HepG2 (cell line): ENCODE measurements around the gene DKKL1. TPM values are rescaled to one million over a fixed set of nuclear protein-coding genes. Genes with fewer than 3 reads are reported as not detected.
A peak's percentile ranks its signal among the peaks of the same experiment; 100 is the strongest.

Source experiments
- ATAC-seq: fragments of 200-7000 bp; cut with Tn5 transposase; 3 replicates; pipeline ENCODE4 v1.9.1; 2020; ENCODE audit warnings: mild to moderate bottlenecking, moderate library complexity
- BruUV-seq: library from RNA; stranded (reverse); fragments of 400-500 nt; replicated peaks from 2 replicates; lab custom pipeline; 2021; lab: Mats Ljungman, UMichigan
- CTCF ChIA-PET: fragments of 300-600 bp; formaldehyde crosslinking; extraction: SDS; loops from one replicate; lab custom pipeline; 2021; ENCODE audit warnings: low total read pairs, inconsistent platforms, low intra/inter-chr PET ratio; lab: Yijun Ruan, JAX
- POLR2A ChIA-PET: fragments of 350-600 bp; sonication (Branson Sonifier 250); formaldehyde crosslinking; loops from one replicate; lab custom pipeline; 2020; ENCODE audit warnings: antibody characterized with exemption, inconsistent platforms; lab: Yijun Ruan, JAX
- DNase-seq: peaks from one replicate; pipeline ENCODE4 v3.0.0-alpha.2; 2015; ENCODE audit warnings: low spot score
- FAIRE-seq: peaks from 3 replicates; lab custom pipeline; 2011; peaks lifted over from hg19 to GRCh38; lab: Jason Lieb, UNC
- H2AFZ ChIP-seq: one replicate; pipeline ENCODE4 v1.6.1; 2011; ENCODE audit warnings: low read length, inconsistent platforms
- H3K27ac ChIP-seq: fragments of 300-600 bp; 3 replicates; pipeline ENCODE4 v1.8.0; 2011; ENCODE audit warnings: mixed run types, mild to moderate bottlenecking, mixed read lengths, low read length, inconsistent platforms; ENCODE audit not compliant: insufficient read depth; ENCODE audit errors: extremely low read length
- H3K27me3 ChIP-seq, 2 experiments: fragments of 200-600 bp in 1 of 2; 2 replicates in 1 of 2; 3 replicates in 1 of 2; pipeline versions ENCODE4 v1.6.0 to v1.8.0; 2011; ENCODE audit warnings: low read length in 2 of 2, mild to moderate bottlenecking in 2 of 2, moderate library complexity in 2 of 2, inconsistent platforms in 1 of 2; ENCODE audit not compliant: insufficient read depth in 2 of 2, control insufficient read depth in 1 of 2
- H3K36me3 ChIP-seq, 2 experiments: fragments of 200-600 bp in 1 of 2; replicated peaks in 1 of 2; 2 replicates in 1 of 2; 3 replicates in 1 of 2; pipeline versions ENCODE4 v1.5.1 to v1.8.0; 2011; ENCODE audit warnings: low read length in 2 of 2, inconsistent platforms in 1 of 2; ENCODE audit not compliant: insufficient read depth in 2 of 2, control insufficient read depth in 1 of 2
- H3K4me1 ChIP-seq: 2 replicates; pipeline ENCODE4 v1.5.1; 2012; ENCODE audit warnings: low read length, inconsistent platforms; ENCODE audit not compliant: insufficient read depth
- H3K4me2 ChIP-seq: 2 replicates; pipeline ENCODE4 v1.6.0; 2011; ENCODE audit warnings: low read depth, low read length, inconsistent platforms
- H3K4me3 ChIP-seq, 3 experiments: fragments of 200-600 bp in 1 of 3; sonication (generic), shearing (Covaris generic) in 1 of 3; replicated peaks in 1 of 3; 2 replicates each; pipeline ENCODE4 v1.5.1; 2011 to 2016; ENCODE audit warnings: low read length in 3 of 3, inconsistent platforms in 2 of 3, low read depth in 2 of 3, mild to moderate bottlenecking in 2 of 3, control low read depth in 1 of 3, mixed read lengths in 1 of 3; ENCODE audit not compliant: insufficient read depth in 1 of 3
- H3K79me2 ChIP-seq: one replicate; pipeline ENCODE4 v1.6.1; 2011; ENCODE audit warnings: low read length, inconsistent platforms; ENCODE audit not compliant: insufficient read depth
- H3K9ac ChIP-seq: 2 replicates; pipeline ENCODE4 v1.6.0; 2011; ENCODE audit warnings: mild to moderate bottlenecking, low read depth, low read length, inconsistent platforms; ENCODE audit not compliant: insufficient read depth
- H3K9me3 ChIP-seq: 2 replicates; pipeline ENCODE4 v1.5.1; 2012; ENCODE audit warnings: mild to moderate bottlenecking, low read length
- H4K20me1 ChIP-seq: 2 replicates; pipeline ENCODE4 v1.6.0; 2011; ENCODE audit warnings: inconsistent platforms, mild to moderate bottlenecking, low read length, moderate library complexity; ENCODE audit not compliant: insufficient read depth
- DNMT3B ChIP-seq: conservative IDR thresholded peaks from 2 replicates; pipeline ENCODE4 v1.6.1; 2016; ENCODE audit warnings: missing biosample characterization, control low read depth
- HNRNPH1 ChIP-seq: fragments of 200-400 bp; formaldehyde crosslinking; optimal IDR thresholded peaks from 2 replicates; pipeline ENCODE3; 2017; ENCODE audit warnings: mild to moderate bottlenecking, low read depth, low read length
- KDM4B ChIP-seq: sonication (generic); formaldehyde crosslinking; IDR thresholded peaks from 2 replicates; pipeline ENCODE4 v1.4.0; 2020; ENCODE audit warnings: missing genetic modification reagents
- MAZ ChIP-seq, 2 experiments: sonication (generic) in 1 of 2; formaldehyde crosslinking in 1 of 2; IDR thresholded peaks; 2 replicates each; pipeline versions ENCODE4 v1.5.0 to v1.6.1; 2012 to 2020; ENCODE audit warnings: low read depth in 2 of 2, mild to moderate bottlenecking in 2 of 2, borderline replicate concordance in 1 of 2, improper control_type of control experiment in 1 of 2, low read length in 1 of 2, missing genetic modification reagents in 1 of 2, moderate library complexity in 1 of 2
- NFYB ChIP-seq: sonication (generic); formaldehyde crosslinking; IDR thresholded peaks from 2 replicates; pipeline ENCODE4 v1.4.0; 2020; ENCODE audit warnings: missing genetic modification reagents
- PRMT3 ChIP-seq: sonication (generic); formaldehyde crosslinking; IDR thresholded peaks from 2 replicates; pipeline ENCODE4 v1.8.1; 2022; ENCODE audit warnings: low read depth, mild to moderate bottlenecking, moderate library complexity, missing genetic modification reagents, borderline replicate concordance
- ZNF34 ChIP-seq: sonication (generic); formaldehyde crosslinking; IDR thresholded peaks from 2 replicates; pipeline ENCODE4 v1.4.0; 2020; ENCODE audit warnings: mild to moderate bottlenecking, missing genetic modification reagents, borderline replicate concordance
- ZNF564 ChIP-seq: sonication (generic); formaldehyde crosslinking; IDR thresholded peaks from 2 replicates; pipeline ENCODE4 v1.8.1; 2023; ENCODE audit warnings: mild to moderate bottlenecking, missing genetic modification reagents
- ZNF570 ChIP-seq: sonication (generic); formaldehyde crosslinking; IDR thresholded peaks from 2 replicates; pipeline ENCODE4 v1.4.0; 2020; ENCODE audit warnings: mild to moderate bottlenecking, missing genetic modification reagents, borderline replicate concordance
- ZNF850 ChIP-seq: sonication (generic); formaldehyde crosslinking; conservative IDR thresholded peaks from 2 replicates; pipeline ENCODE4 v1.9.0; 2021; ENCODE audit warnings: mild to moderate bottlenecking, missing genetic modification reagents
- WGBS: methylation state at CpG from one replicate; pipeline ENCODE4 v1.1.6; 2017; ENCODE audit warnings: low lambda C conversion rate; 5-methylcytosine and 5-hydroxymethylcytosine counted together
- in situ Hi-C: cut with HindIII; loops from 2 replicates; pipeline ENCODE4 v1.10.0; 2017; ENCODE audit warnings: low pct_unique_long_range_greater_than_20kb; ENCODE audit not compliant: extremely low pct_ligation_motif_present
- intact Hi-C: fragments of 100-400 bp; cut with micrococcal nuclease; formaldehyde crosslinking; loops from one replicate; pipeline ENCODE4 v1.10.0; 2022; ENCODE audit not compliant: unreplicated experiment
- polyA plus RNA-seq, 8 experiments: library from polyadenylated mRNA; depleted of rRNA in 3 of 8; stranded (reverse) in 7 of 8; unstranded in 1 of 8; fragments of >200 nt; fragmentation: Illumina TruSeq in 4 of 8; extraction: Trizol in 4 of 8; gene quantifications; 2 replicates each; pipeline versions ENCODE4 v1.2.1 to v1.2.3, GENCODE V29; 2011 to 2016; ENCODE audit warnings: low read depth in 4 of 8, missing spikeins in 1 of 8, mixed read lengths in 1 of 8; ENCODE audit not compliant: insufficient read depth in 1 of 8
- total RNA-seq, 5 experiments: library from RNA; depleted of rRNA; stranded (reverse); fragments of >200 nt; fragmentation: Illumina TruSeq; extraction: Trizol; gene quantifications; 2 replicates each; pipeline ENCODE4 v1.2.3, GENCODE V29; 2016; ENCODE audit warnings: low read depth in 1 of 5
- TF ChIP-seq, protein P1 (sequence below): sonication (generic); formaldehyde crosslinking; IDR thresholded peaks from 2 replicates; pipeline ENCODE4 v1.9.0; 2021; ENCODE audit warnings: missing genetic modification reagents, borderline replicate concordance
- TF ChIP-seq, protein P2 (sequence below): sonication (generic); formaldehyde crosslinking; IDR thresholded peaks from 2 replicates; pipeline ENCODE4 v1.4.0; 2020; ENCODE audit warnings: missing genetic modification reagents
- TF ChIP-seq, protein P3 (sequence below): IDR thresholded peaks from 2 replicates; pipeline ENCODE4 v1.6.1; 2016; ENCODE audit warnings: missing genetic modification reagents, missing compliant biosample characterization
- TF ChIP-seq, protein P4 (sequence below): sonication (generic); formaldehyde crosslinking; conservative IDR thresholded peaks from 2 replicates; pipeline ENCODE4 v1.4.0; 2020; ENCODE audit warnings: mild to moderate bottlenecking, missing genetic modification reagents, moderate library complexity
- TF ChIP-seq, protein P5 (sequence below): sonication (generic); formaldehyde crosslinking; IDR thresholded peaks from 2 replicates; pipeline ENCODE4 v1.4.0; 2020; ENCODE audit warnings: mild to moderate bottlenecking, missing genetic modification reagents

The DKKL1 gene
- total and polyA plus RNA-seq, 2 of the 13 experiments (the other 11 are each of a cell fraction or from before 2014, with no cell fraction given): 0.30 to 0.31 TPM

DNA sequence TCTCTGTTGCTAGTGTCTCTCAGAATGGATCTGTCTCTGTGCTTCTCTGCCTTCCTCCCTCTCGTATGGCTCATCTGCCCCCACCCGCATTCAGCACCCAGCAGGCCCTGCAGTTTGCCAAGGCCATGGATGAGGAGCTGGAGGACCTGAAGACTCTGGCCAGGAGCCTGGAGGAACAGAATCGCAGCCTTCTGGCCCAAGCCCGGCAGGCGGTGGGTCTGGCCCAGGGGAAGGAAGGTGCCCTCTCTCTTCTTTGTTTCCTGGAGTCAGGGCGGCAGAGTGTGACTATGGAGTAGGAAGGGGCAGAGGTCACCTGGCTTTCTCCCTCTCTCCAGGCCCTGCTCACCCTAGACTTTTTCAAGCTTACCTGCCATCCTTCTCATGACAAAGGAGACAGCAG lies 35.3 kb downstream of the DKKL1 start:
- FAIRE-seq: no peak
- 10% methylated on average over 5 of the region's 6 CpGs for WGBS
- TF ChIP-seq ZNF570 (CRISPR knock-in tag) (no peak), ZNF34 (CRISPR knock-in tag) (no peak), MAZ (IDR thresholded peaks at IDR 0.05; ENCODE audit: borderline replicate concordance, low read depth, low read length) (no peak), MAZ (CRISPR knock-in tag; IDR thresholded peaks at IDR 0.05; ENCODE audit: low read depth) (no peak), KDM4B (CRISPR knock-in tag) (no peak), PRMT3 (CRISPR knock-in tag) (no peak), ZNF564 (CRISPR knock-in tag) (no peak), HNRNPH1 (no peak), ZNF850 (CRISPR knock-in tag) (no peak), NFYB (CRISPR knock-in tag) (no peak), DNMT3B (CRISPR knock-in tag) (no peak)
- TF ChIP-seq, protein P1, sequence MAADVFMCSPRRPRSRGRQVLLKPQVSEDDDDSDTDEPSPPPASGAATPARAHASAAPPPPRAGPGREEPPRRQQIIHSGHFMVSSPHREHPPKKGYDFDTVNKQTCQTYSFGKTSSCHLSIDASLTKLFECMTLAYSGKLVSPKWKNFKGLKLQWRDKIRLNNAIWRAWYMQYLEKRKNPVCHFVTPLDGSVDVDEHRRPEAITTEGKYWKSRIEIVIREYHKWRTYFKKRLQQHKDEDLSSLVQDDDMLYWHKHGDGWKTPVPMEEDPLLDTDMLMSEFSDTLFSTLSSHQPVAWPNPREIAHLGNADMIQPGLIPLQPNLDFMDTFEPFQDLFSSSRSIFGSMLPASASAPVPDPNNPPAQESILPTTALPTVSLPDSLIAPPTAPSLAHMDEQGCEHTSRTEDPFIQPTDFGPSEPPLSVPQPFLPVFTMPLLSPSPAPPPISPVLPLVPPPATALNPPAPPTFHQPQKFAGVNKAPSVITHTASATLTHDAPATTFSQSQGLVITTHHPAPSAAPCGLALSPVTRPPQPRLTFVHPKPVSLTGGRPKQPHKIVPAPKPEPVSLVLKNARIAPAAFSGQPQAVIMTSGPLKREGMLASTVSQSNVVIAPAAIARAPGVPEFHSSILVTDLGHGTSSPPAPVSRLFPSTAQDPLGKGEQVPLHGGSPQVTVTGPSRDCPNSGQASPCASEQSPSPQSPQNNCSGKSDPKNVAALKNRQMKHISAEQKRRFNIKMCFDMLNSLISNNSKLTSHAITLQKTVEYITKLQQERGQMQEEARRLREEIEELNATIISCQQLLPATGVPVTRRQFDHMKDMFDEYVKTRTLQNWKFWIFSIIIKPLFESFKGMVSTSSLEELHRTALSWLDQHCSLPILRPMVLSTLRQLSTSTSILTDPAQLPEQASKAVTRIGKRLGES (CRISPR knock-in tag): no peak
- TF ChIP-seq, protein P2, sequence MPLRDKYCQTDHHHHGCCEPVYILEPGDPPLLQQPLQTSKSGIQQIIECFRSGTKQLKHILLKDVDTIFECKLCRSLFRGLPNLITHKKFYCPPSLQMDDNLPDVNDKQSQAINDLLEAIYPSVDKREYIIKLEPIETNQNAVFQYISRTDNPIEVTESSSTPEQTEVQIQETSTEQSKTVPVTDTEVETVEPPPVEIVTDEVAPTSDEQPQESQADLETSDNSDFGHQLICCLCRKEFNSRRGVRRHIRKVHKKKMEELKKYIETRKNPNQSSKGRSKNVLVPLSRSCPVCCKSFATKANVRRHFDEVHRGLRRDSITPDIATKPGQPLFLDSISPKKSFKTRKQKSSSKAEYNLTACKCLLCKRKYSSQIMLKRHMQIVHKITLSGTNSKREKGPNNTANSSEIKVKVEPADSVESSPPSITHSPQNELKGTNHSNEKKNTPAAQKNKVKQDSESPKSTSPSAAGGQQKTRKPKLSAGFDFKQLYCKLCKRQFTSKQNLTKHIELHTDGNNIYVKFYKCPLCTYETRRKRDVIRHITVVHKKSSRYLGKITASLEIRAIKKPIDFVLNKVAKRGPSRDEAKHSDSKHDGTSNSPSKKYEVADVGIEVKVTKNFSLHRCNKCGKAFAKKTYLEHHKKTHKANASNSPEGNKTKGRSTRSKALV (CRISPR knock-in tag): no peak
- TF ChIP-seq, protein P3, sequence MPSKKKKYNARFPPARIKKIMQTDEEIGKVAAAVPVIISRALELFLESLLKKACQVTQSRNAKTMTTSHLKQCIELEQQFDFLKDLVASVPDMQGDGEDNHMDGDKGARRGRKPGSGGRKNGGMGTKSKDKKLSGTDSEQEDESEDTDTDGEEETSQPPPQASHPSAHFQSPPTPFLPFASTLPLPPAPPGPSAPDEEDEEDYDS: no peak
- TF ChIP-seq, protein P4, sequence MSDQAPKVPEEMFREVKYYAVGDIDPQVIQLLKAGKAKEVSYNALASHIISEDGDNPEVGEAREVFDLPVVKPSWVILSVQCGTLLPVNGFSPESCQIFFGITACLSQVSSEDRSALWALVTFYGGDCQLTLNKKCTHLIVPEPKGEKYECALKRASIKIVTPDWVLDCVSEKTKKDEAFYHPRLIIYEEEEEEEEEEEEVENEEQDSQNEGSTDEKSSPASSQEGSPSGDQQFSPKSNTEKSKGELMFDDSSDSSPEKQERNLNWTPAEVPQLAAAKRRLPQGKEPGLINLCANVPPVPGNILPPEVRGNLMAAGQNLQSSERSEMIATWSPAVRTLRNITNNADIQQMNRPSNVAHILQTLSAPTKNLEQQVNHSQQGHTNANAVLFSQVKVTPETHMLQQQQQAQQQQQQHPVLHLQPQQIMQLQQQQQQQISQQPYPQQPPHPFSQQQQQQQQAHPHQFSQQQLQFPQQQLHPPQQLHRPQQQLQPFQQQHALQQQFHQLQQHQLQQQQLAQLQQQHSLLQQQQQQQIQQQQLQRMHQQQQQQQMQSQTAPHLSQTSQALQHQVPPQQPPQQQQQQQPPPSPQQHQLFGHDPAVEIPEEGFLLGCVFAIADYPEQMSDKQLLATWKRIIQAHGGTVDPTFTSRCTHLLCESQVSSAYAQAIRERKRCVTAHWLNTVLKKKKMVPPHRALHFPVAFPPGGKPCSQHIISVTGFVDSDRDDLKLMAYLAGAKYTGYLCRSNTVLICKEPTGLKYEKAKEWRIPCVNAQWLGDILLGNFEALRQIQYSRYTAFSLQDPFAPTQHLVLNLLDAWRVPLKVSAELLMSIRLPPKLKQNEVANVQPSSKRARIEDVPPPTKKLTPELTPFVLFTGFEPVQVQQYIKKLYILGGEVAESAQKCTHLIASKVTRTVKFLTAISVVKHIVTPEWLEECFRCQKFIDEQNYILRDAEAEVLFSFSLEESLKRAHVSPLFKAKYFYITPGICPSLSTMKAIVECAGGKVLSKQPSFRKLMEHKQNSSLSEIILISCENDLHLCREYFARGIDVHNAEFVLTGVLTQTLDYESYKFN: no peak
- TF ChIP-seq, protein P5, sequence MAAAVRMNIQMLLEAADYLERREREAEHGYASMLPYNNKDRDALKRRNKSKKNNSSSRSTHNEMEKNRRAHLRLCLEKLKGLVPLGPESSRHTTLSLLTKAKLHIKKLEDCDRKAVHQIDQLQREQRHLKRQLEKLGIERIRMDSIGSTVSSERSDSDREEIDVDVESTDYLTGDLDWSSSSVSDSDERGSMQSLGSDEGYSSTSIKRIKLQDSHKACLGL (CRISPR knock-in tag): no peak

More for the DNA sequence above, 35.3 kb downstream of the DKKL1 start:
- Histone ChIP-seq H3K4me2 (peak overlapping the region; percentile 14; the same call in 1 of the 2 replicates), H3K27me3 (peaks cover 6 to 43% of the 10 kb centered on the region in 2 experiments; a peak in 4 of 5 replicates), H2AFZ (no peak overlapping the region), H3K4me3 (peak overlapping the region in 1 of 3 experiments; percentile 23; a peak in 1 of 6 replicates), H3K9me3 (no peaks in the 10 kb centered on the region), H3K27ac (no peak overlapping the region), H3K9ac (peak overlapping the region; percentile 22; the same call in 1 of the 2 replicates), H4K20me1 (no peaks in the 10 kb centered on the region), H3K79me2 (no peaks in the 10 kb centered on the region), H3K4me1 (0 out of 2 replicates have a peak, but pooled peaks cover 13% of the 10 kb centered on the region), H3K36me3 (no peaks in the 10 kb centered on the region)
- ChIA-PET POLR2A (no interaction called here), CTCF (no interaction called here)
- in situ Hi-C loops (no loop called here), intact Hi-C loops (no loop called here)
- no peak for DNase-seq
- peak; percentile 54 for ATAC-seq
- no TSS peak for BruUV-seq
